ENCODE data around the gene EIF3I.

DNA sequence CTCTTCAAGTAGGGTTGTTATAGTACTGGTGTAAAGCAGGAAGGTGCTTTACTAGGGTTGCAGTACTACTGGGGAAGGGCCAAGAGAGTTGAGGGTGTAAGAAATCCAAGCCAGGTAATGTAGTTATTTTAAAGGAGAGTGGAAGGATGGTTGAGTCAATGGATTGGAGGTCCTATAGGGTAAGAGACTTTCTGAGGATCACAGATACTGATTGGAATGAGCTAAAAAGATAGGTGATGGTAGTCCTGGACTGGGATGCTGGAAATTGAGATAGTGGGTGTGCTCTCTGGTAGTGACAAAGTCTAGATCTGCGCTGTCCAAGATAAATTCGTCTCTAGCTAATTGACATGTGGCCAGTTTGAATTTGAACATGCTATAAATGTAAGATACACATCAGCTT lies 35.7 kb upstream of the EIF3I start:
- TF ChIP-seq POLR2AphosphoS5 (IDR thresholded peaks at IDR 0.05; ENCODE audit: low read depth, low read length) (no peak), CTCF (IDR thresholded peaks at IDR 0.05) (no peak)
